Measurements from ENCODE around the gene ZNF180.
A peak's percentile ranks its signal among the peaks of the same experiment; 100 is the strongest.
"Not testable (repeated sequence)": the region's sequence is repeated elsewhere in the genome, so short reads cannot be mapped to it uniquely, and the experiment has no call there.

ZNF180 gene

GRCh38 chr19:44496711-44497110 lies 3.6 kb downstream of the ZNF180 start:
- Histone ChIP-seq H3K4me1 (ENCODE audit: control insufficient read depth, insufficient read depth, low read length) (0 out of 2 replicates have a peak, but pooled peaks cover 2% of the 10 kb centered on the region), H3K4me3 (ENCODE audit: low read depth, low read length) (no peak overlapping the region), H3K27ac (ENCODE audit: low read depth, low read length) (no peak overlapping the region), H3K9me3 (ENCODE audit: control insufficient read depth, insufficient read depth, low read length) (peaks cover 67% of the 10 kb centered on the region), H3K9ac (ENCODE audit: low read depth, low read length) (no peak overlapping the region), H3K27me3 (ENCODE audit: control insufficient read depth, insufficient read depth, low read length) (no peaks in the 10 kb centered on the region), H3K36me3 (ENCODE audit: control insufficient read depth, insufficient read depth, low read length) (peaks cover 56% of the 10 kb centered on the region)

DNA sequence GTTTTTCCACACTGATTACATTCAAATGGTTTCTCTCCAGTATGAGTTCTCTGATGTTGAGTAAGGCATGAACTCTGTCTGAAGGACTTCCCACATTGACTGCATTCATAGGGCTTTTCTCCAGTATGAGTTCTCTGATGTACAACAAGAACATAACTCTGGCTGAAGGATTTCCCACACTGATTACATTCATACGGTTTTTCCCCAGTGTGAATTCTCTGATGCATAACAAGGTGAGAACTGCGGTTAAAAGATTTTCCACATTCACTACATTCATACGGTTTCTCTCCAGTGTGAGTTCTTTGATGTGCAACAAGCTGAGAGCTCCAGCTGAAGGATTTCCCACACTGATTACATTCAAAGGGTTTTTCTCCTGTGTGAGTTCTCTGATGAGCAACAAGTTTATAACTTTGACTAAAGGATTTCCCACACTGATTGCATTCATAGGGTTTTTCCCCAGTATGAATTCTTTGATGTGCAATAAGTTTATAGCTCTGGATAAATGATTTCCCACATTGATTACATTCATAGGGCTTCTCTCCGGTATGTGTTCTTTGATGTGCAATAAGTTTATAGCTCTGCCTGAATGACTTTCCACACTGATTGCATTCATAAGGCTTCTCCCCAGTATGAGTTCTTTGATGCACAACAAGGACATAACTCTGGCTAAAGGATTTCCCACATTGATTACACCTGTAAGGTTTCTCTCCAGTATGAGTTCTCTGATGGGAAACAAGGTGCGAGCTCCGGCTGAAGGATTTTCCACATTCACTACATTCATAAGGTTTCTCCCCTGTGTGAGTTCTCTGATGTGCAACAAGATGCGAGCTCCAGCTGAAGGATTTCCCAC lies 23.5 kb downstream of the ZNF180 start:
- Histone ChIP-seq H3K27me3 (ENCODE audit: control insufficient read depth, insufficient read depth, low read length) (no peaks in the 10 kb centered on the region), H3K27ac (ENCODE audit: low read depth, low read length) (no peak overlapping the region), H3K9me3 (ENCODE audit: control insufficient read depth, insufficient read depth, low read length) (peaks cover 91% of the 10 kb centered on the region), H3K4me1 (ENCODE audit: control insufficient read depth, insufficient read depth, low read length) (no peaks in the 10 kb centered on the region), H3K36me3 (ENCODE audit: control insufficient read depth, insufficient read depth, low read length) (peaks cover 70% of the 10 kb centered on the region), H3K9ac (ENCODE audit: low read depth, low read length) (no peak overlapping the region), H3K4me3 (ENCODE audit: low read depth, low read length) (peak overlapping the region; percentile 43; the same call in 1 of the 2 replicates)

GRCh38 chr19:44468730-44469129 lies 31.6 kb downstream of the ZNF180 start:
- not testable (repeated sequence) for H3K4me1 ChIP-seq (ENCODE audit: control insufficient read depth, insufficient read depth, low read length); H3K27ac ChIP-seq (ENCODE audit: low read depth, low read length); H3K4me3 ChIP-seq (ENCODE audit: low read depth, low read length); H3K36me3 ChIP-seq (ENCODE audit: control insufficient read depth, insufficient read depth, low read length); H3K27me3 ChIP-seq (ENCODE audit: control insufficient read depth, insufficient read depth, low read length); H3K9ac ChIP-seq (ENCODE audit: low read depth, low read length)
- peaks cover 63% of the 10 kb centered on the region for H3K9me3 ChIP-seq (ENCODE audit: control insufficient read depth, insufficient read depth, low read length)

GRCh38 chr19:44462600-44463286 lies 37.6 kb downstream of the ZNF180 start:
- not testable (repeated sequence) for H3K4me3 ChIP-seq (ENCODE audit: low read depth, low read length); H3K27ac ChIP-seq (ENCODE audit: low read depth, low read length); H3K36me3 ChIP-seq (ENCODE audit: control insufficient read depth, insufficient read depth, low read length); H3K9ac ChIP-seq (ENCODE audit: low read depth, low read length); H3K27me3 ChIP-seq (ENCODE audit: control insufficient read depth, insufficient read depth, low read length); H3K4me1 ChIP-seq (ENCODE audit: control insufficient read depth, insufficient read depth, low read length)
- peaks cover 29% of the 10 kb centered on the region for H3K9me3 ChIP-seq (ENCODE audit: control insufficient read depth, insufficient read depth, low read length)

- H3K9me3 ChIP-seq (ENCODE audit: control insufficient read depth, insufficient read depth, low read length) = peaks cover 48% of the 10 kb centered on the region
- not testable (repeated sequence) for H3K27ac ChIP-seq (ENCODE audit: low read depth, low read length); H3K36me3 ChIP-seq (ENCODE audit: control insufficient read depth, insufficient read depth, low read length); H3K4me3 ChIP-seq (ENCODE audit: low read depth, low read length); H3K9ac ChIP-seq (ENCODE audit: low read depth, low read length); H3K4me1 ChIP-seq (ENCODE audit: control insufficient read depth, insufficient read depth, low read length); H3K27me3 ChIP-seq (ENCODE audit: control insufficient read depth, insufficient read depth, low read length)
Measured at GRCh38 chr19:44456016-44456415, 44.3 kb downstream of the ZNF180 start.

- H3K9ac ChIP-seq (ENCODE audit: low read depth, low read length) = no peak overlapping the region
- H3K36me3 ChIP-seq (ENCODE audit: control insufficient read depth, insufficient read depth, low read length) = no peaks in the 10 kb centered on the region
- no peak overlapping the region for H3K4me3 ChIP-seq (ENCODE audit: low read depth, low read length)
- H3K27ac ChIP-seq (ENCODE audit: low read depth, low read length) = no peak overlapping the region
- no peaks in the 10 kb centered on the region for H3K4me1 ChIP-seq (ENCODE audit: control insufficient read depth, insufficient read depth, low read length)
- no peaks in the 10 kb centered on the region for H3K27me3 ChIP-seq (ENCODE audit: control insufficient read depth, insufficient read depth, low read length)
- H3K9me3 ChIP-seq (ENCODE audit: control insufficient read depth, insufficient read depth, low read length) = peaks cover 53% of the 10 kb centered on the region
Measured at GRCh38 chr19:44455100-44455499, 45.2 kb downstream of the ZNF180 start.

DNA sequence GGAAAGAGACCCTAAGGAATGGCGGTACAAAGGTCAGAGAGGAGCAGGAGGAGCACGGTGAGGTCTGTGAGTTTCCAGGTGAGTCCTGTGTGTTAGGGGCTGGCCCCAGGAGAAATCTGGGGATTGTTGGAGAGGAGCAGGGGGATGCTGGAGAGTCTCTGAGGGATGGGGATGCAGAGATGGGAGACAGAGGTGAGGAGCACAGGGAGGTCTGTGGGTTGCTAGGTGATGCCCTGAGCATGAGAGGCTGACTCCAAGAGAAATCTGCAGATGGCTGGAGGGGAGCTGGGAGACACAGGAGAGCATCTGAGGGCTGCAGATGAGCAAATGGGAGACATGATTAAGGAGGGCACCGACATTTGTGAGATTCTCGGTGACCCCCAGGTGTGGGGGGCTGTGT lies 48.0 kb downstream of the ZNF180 start:
- no peak overlapping the region for H3K27ac ChIP-seq (ENCODE audit: low read depth, low read length)
- H3K9ac ChIP-seq (ENCODE audit: low read depth, low read length) = no peak overlapping the region
- no peaks in the 10 kb centered on the region for H3K4me1 ChIP-seq (ENCODE audit: control insufficient read depth, insufficient read depth, low read length)
- H3K9me3 ChIP-seq (ENCODE audit: control insufficient read depth, insufficient read depth, low read length) = peaks cover 61% of the 10 kb centered on the region
- H3K36me3 ChIP-seq (ENCODE audit: control insufficient read depth, insufficient read depth, low read length) = no peaks in the 10 kb centered on the region
- H3K27me3 ChIP-seq (ENCODE audit: control insufficient read depth, insufficient read depth, low read length) = no peaks in the 10 kb centered on the region
- H3K4me3 ChIP-seq (ENCODE audit: low read depth, low read length) = no peak overlapping the region

- H3K36me3 ChIP-seq (ENCODE audit: control insufficient read depth, insufficient read depth, low read length) = no peaks in the 10 kb centered on the region
- peaks cover 61% of the 10 kb centered on the region for H3K9me3 ChIP-seq (ENCODE audit: control insufficient read depth, insufficient read depth, low read length)
- no peak overlapping the region for H3K9ac ChIP-seq (ENCODE audit: low read depth, low read length)
- H3K4me3 ChIP-seq (ENCODE audit: low read depth, low read length) = no peak overlapping the region
- no peaks in the 10 kb centered on the region for H3K4me1 ChIP-seq (ENCODE audit: control insufficient read depth, insufficient read depth, low read length)
- no peak overlapping the region for H3K27ac ChIP-seq (ENCODE audit: low read depth, low read length)
- no peaks in the 10 kb centered on the region for H3K27me3 ChIP-seq (ENCODE audit: control insufficient read depth, insufficient read depth, low read length)
Measured at GRCh38 chr19:44451687-44452086, 48.6 kb downstream of the ZNF180 start.

GRCh38 chr19:44447916-44448674 lies 52.2 kb downstream of the ZNF180 start, which contains the start of gene ZNF229:
Gene ZNF229 (minus strand): TSS chr19:44448472. CDS start chr19:44442847, 5,625 bp downstream.
- H3K4me1 ChIP-seq (ENCODE audit: control insufficient read depth, insufficient read depth, low read length) = no peaks in the 10 kb centered on the region
- H3K4me3 ChIP-seq (ENCODE audit: low read depth, low read length) = peak within 1 kb of the TSS; percentile 84
- H3K27ac ChIP-seq (ENCODE audit: low read depth, low read length) = no peak within 1 kb of the TSS
- H3K9me3 ChIP-seq (ENCODE audit: control insufficient read depth, insufficient read depth, low read length) = peaks cover 49% of the 10 kb centered on the region
- no peaks in the 10 kb centered on the region; the same call in 1 of the 2 replicates for H3K36me3 ChIP-seq (ENCODE audit: control insufficient read depth, insufficient read depth, low read length)
- peak within 1 kb of the TSS; percentile 40; the same call in 1 of the 2 replicates for H3K9ac ChIP-seq (ENCODE audit: low read depth, low read length)
- H3K27me3 ChIP-seq (ENCODE audit: control insufficient read depth, insufficient read depth, low read length) = no peaks in the 10 kb centered on the region

DNA sequence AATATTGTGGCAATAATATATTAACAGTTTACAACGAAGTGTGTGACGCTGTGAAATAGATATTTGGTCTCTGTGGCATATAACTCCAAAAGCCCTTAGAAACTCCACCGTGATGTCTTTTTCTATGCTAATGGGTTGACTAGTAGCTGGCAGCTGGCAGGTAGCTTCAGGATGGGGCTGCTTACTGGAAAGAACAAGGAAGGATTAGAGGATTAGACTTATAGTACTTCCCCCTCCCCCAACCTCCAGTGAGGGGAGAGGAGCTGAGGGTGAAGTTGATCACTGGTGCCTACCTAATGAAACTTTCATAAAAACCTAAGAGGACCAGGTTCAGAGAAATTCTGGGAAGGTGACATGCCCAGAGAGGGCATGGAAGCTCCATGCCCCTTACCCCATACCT lies 61.9 kb downstream of the ZNF180 start:
- H3K4me1 ChIP-seq (ENCODE audit: control insufficient read depth, insufficient read depth, low read length) = no peaks in the 10 kb centered on the region
- peaks cover 15% of the 10 kb centered on the region for H3K36me3 ChIP-seq (ENCODE audit: control insufficient read depth, insufficient read depth, low read length)
- no peak overlapping the region for H3K4me3 ChIP-seq (ENCODE audit: low read depth, low read length)
- H3K27me3 ChIP-seq (ENCODE audit: control insufficient read depth, insufficient read depth, low read length) = no peaks in the 10 kb centered on the region
- H3K9me3 ChIP-seq (ENCODE audit: control insufficient read depth, insufficient read depth, low read length) = peaks cover 47% of the 10 kb centered on the region
- H3K27ac ChIP-seq (ENCODE audit: low read depth, low read length) = no peak overlapping the region
- H3K9ac ChIP-seq (ENCODE audit: low read depth, low read length) = no peak overlapping the region
